Neural cell (in vitro differentiated cells): ENCODE results near the gene MYH13. TPM values are rescaled to one million over a fixed set of nuclear protein-coding genes. Genes with fewer than 3 reads are reported as not detected.

ENCODE experiments used
- H2AFZ ChIP-seq: fragments of 200-600, 300-800 bp; sonication (generic), shearing (Covaris generic); 2 replicates; pipeline ENCODE4 v1.6.0; 2014; ENCODE audit warnings: low read depth, mild to moderate bottlenecking, antibody characterized with exemption, low read length, moderate library complexity
- H3F3A ChIP-seq: fragments of 200-600 bp; shearing (Covaris generic); 2 replicates; pipeline ENCODE4 v1.6.1; 2016; ENCODE audit warnings: mild to moderate bottlenecking, moderate library complexity, mixed read lengths, antibody characterized with exemption, low read length; ENCODE audit not compliant: insufficient read depth, poor library complexity, severe bottlenecking
- H3K27ac ChIP-seq: fragments of 200-600, 300-800 bp; sonication (generic), shearing (Covaris generic); 2 replicates; pipeline ENCODE4 v1.5.1; 2014; ENCODE audit warnings: mild to moderate bottlenecking, low read length, moderate library complexity
- H3K27me3 ChIP-seq: fragments of 300-800, 200-600 bp; sonication (generic), shearing (Covaris generic); 2 replicates; pipeline ENCODE4 v1.6.0; 2014; ENCODE audit warnings: mild to moderate bottlenecking, low read depth, low read length, moderate library complexity; ENCODE audit not compliant: insufficient read depth
- H3K36me3 ChIP-seq: fragments of 300-800, 200-600 bp; sonication (generic), shearing (Covaris generic); 2 replicates; pipeline ENCODE4 v1.5.1; 2014; ENCODE audit warnings: mild to moderate bottlenecking, antibody characterized with exemption, low read length, moderate library complexity; ENCODE audit not compliant: insufficient read depth
- H3K4me2 ChIP-seq: fragments of 300-800, 200-600 bp; sonication (generic), shearing (Covaris generic); 2 replicates; pipeline ENCODE4 v1.6.0; 2014; ENCODE audit warnings: mild to moderate bottlenecking, low read length
- H3K4me3 ChIP-seq: fragments of 300-800, 200-600 bp; sonication (generic), shearing (Covaris generic); 2 replicates; pipeline ENCODE4 v1.5.1; 2014; ENCODE audit warnings: mild to moderate bottlenecking, low read length, moderate library complexity
- H3K79me2 ChIP-seq: fragments of 200-600 bp; shearing (Covaris generic); replicated peaks from 2 replicates; pipeline ENCODE4 v1.6.0; 2014; ENCODE audit warnings: mild to moderate bottlenecking, low read length, moderate library complexity; ENCODE audit not compliant: insufficient read depth
- H3K9ac ChIP-seq: fragments of 300-800, 200-600 bp; sonication (generic), shearing (Covaris generic); 2 replicates; pipeline ENCODE4 v1.6.1; 2016; ENCODE audit warnings: mild to moderate bottlenecking, low read length, mixed read lengths
- H3K9me2 ChIP-seq: fragments of 200-600 bp; shearing (Covaris generic); 2 replicates; pipeline ENCODE4 v1.6.1; 2016; ENCODE audit warnings: mild to moderate bottlenecking, low read length, mixed read lengths; ENCODE audit not compliant: insufficient read depth
- H3K9me3 ChIP-seq: fragments of 200-600, 300-800 bp; sonication (generic), shearing (Covaris generic); 2 replicates; pipeline ENCODE4 v1.6.1; 2016; ENCODE audit warnings: mild to moderate bottlenecking, mixed run types, low read length, moderate library complexity, mixed read lengths
- H4K20me1 ChIP-seq: fragments of 200-600 bp; shearing (Covaris generic); 2 replicates; pipeline ENCODE4 v1.6.1; 2016; ENCODE audit warnings: mild to moderate bottlenecking, mixed run types; ENCODE audit not compliant: insufficient read depth
- CTCF ChIP-seq: fragments of 450-650 bp; IDR thresholded peaks from 2 replicates; pipeline ENCODE4 v1.5.1; 2014; ENCODE audit warnings: antibody characterized with exemption, mild to moderate bottlenecking, moderate library complexity; ENCODE audit not compliant: poor library complexity, severe bottlenecking
- EP300 ChIP-seq: fragments of 450-650 bp; conservative IDR thresholded peaks from 2 replicates; pipeline ENCODE4 v1.6.1; 2014; ENCODE audit warnings: antibody characterized with exemption, mild to moderate bottlenecking, moderate library complexity; ENCODE audit not compliant: poor library complexity, severe bottlenecking
- EZH2 ChIP-seq: fragments of 200-600, 300-800 bp; shearing (Covaris generic), sonication (generic); IDR thresholded peaks from 2 replicates; pipeline ENCODE4 v1.6.1; 2014; ENCODE audit warnings: antibody characterized with exemption, low read length, borderline replicate concordance, mild to moderate bottlenecking; ENCODE audit not compliant: insufficient read depth, poor library complexity, severe bottlenecking
- MXI1 ChIP-seq: fragments of 450-650 bp; conservative IDR thresholded peaks from 2 replicates; pipeline ENCODE4 v1.6.1; 2014; ENCODE audit warnings: antibody characterized with exemption, mild to moderate bottlenecking; ENCODE audit not compliant: poor library complexity, severe bottlenecking
- POLR2AphosphoS5 ChIP-seq: IDR thresholded peaks from 2 replicates; pipeline ENCODE4 v1.6.1; 2012
- RAD21 ChIP-seq: fragments of 450-650 bp; conservative IDR thresholded peaks from 2 replicates; pipeline ENCODE4 v1.6.1; 2014; ENCODE audit warnings: antibody characterized with exemption, mild to moderate bottlenecking, moderate library complexity
- REST ChIP-seq: IDR thresholded peaks from 2 replicates; pipeline ENCODE4 v1.6.1; 2012; ENCODE audit warnings: borderline replicate concordance
- SMC3 ChIP-seq: fragments of 450-650 bp; conservative IDR thresholded peaks from 2 replicates; pipeline ENCODE4 v1.6.1; 2014; ENCODE audit warnings: antibody characterized with exemption, mild to moderate bottlenecking, moderate library complexity; ENCODE audit not compliant: poor library complexity
- TAF1 ChIP-seq: IDR thresholded peaks from 2 replicates; pipeline ENCODE4 v1.6.1; 2012; ENCODE audit warnings: low read depth
- polyA plus RNA-seq: library from polyadenylated mRNA; depleted of rRNA; stranded (reverse); fragments of >200 nt; gene quantifications from 2 replicates; pipeline ENCODE4 v1.2.3, GENCODE V29; 2014

Gene MYH13
- polyA plus RNA-seq, 1 donor from 2014 or later, result 0.05 TPM

- no peak overlapping the region for H3K9ac ChIP-seq
- H3K4me3 ChIP-seq, result no peak overlapping the region
- H3K4me2 ChIP-seq, result no peak overlapping the region
- H3K27ac ChIP-seq, result no peak overlapping the region
- H3K9me3 ChIP-seq, result no peaks in the 10 kb centered on the region
- no peaks in the 10 kb centered on the region for H3F3A ChIP-seq
- no peaks in the 10 kb centered on the region for H3K27me3 ChIP-seq
- H3K79me2 ChIP-seq, result no peaks in the 10 kb centered on the region
- H3K9me2 ChIP-seq, result no peaks in the 10 kb centered on the region
- no peak for TF ChIP-seq REST
- TF ChIP-seq SMC3, result no peak
- TF ChIP-seq EP300, result no peak
- TF ChIP-seq CTCF, result no peak
- no peak for TF ChIP-seq RAD21
- TF ChIP-seq EZH2, result no peak
- no peak for TF ChIP-seq POLR2AphosphoS5
- TF ChIP-seq TAF1, result no peak
- no peak for TF ChIP-seq MXI1
- H2AFZ ChIP-seq, result no peak overlapping the region
- no peaks in the 10 kb centered on the region for H3K36me3 ChIP-seq
- H4K20me1 ChIP-seq, result no peaks in the 10 kb centered on the region
These were observed 35.7 kb downstream of the MYH13 start for GRCh38 chr17:10337136-10337535.

- no peak overlapping the region for H3K4me3 ChIP-seq
- no peaks in the 10 kb centered on the region for H3K9me2 ChIP-seq
- H2AFZ ChIP-seq, result no peak overlapping the region
- H3K79me2 ChIP-seq, result no peaks in the 10 kb centered on the region
- no peak overlapping the region for H3K9ac ChIP-seq
- H3F3A ChIP-seq, result no peaks in the 10 kb centered on the region
- H4K20me1 ChIP-seq, result no peaks in the 10 kb centered on the region
- TF ChIP-seq CTCF (no peak), RAD21 (no peak), MXI1 (no peak), TAF1 (no peak), EP300 (no peak), SMC3 (no peak), EZH2 (no peak), POLR2AphosphoS5 (no peak), REST (no peak)
- no peaks in the 10 kb centered on the region for H3K9me3 ChIP-seq
- no peaks in the 10 kb centered on the region for H3K27me3 ChIP-seq
- no peak overlapping the region for H3K27ac ChIP-seq
- H3K4me2 ChIP-seq, result no peak overlapping the region
- H3K36me3 ChIP-seq, result no peaks in the 10 kb centered on the region
These were observed 36.4 kb downstream of the MYH13 start for GRCh38 chr17:10336393-10336792.
